NT2/D1 (cell line): ENCODE results near the gene PPIL1.

Experiments used
- DNase-seq: peaks from one replicate; pipeline ENCODE4 v3.0.0-alpha.2; 2011; ENCODE audit warnings: low read depth, low spot score
- H3K27me3 ChIP-seq: 2 replicates; pipeline ENCODE4 v1.6.0; 2011; ENCODE audit warnings: mild to moderate bottlenecking; ENCODE audit not compliant: insufficient read length, insufficient read depth
- H3K36me3 ChIP-seq: 2 replicates; pipeline ENCODE4 v1.6.1; 2011; ENCODE audit warnings: mild to moderate bottlenecking, low read length, mixed read lengths; ENCODE audit not compliant: insufficient read depth, insufficient read length
- H3K4me1 ChIP-seq: 2 replicates; pipeline ENCODE4 v1.5.1; 2011; ENCODE audit not compliant: insufficient read depth, insufficient read length
- H3K4me3 ChIP-seq: 2 replicates; pipeline ENCODE4 v1.5.1; 2011; ENCODE audit warnings: low read depth; ENCODE audit not compliant: insufficient read length
- H3K9ac ChIP-seq: 2 replicates; pipeline ENCODE4 v1.6.0; 2011; ENCODE audit warnings: low read depth; ENCODE audit not compliant: insufficient read length
- H3K9me3 ChIP-seq: 2 replicates; pipeline ENCODE4 v1.5.1; 2011; ENCODE audit warnings: mild to moderate bottlenecking, low read length; ENCODE audit not compliant: insufficient read depth
- SUZ12 ChIP-seq: IDR thresholded peaks from 2 replicates; pipeline ENCODE4 v1.6.1; 2011; ENCODE audit not compliant: insufficient read length, insufficient read depth; ENCODE audit errors: extremely low read depth
- YY1 ChIP-seq: IDR thresholded peaks from 2 replicates; pipeline ENCODE4 v1.6.1; 2011; ENCODE audit not compliant: insufficient read length, insufficient read depth
- ZNF274 ChIP-seq: IDR thresholded peaks from 2 replicates; pipeline ENCODE4 v1.6.1; 2011; ENCODE audit warnings: mild to moderate bottlenecking, low read depth, low read length

Gene PPIL1

DNA sequence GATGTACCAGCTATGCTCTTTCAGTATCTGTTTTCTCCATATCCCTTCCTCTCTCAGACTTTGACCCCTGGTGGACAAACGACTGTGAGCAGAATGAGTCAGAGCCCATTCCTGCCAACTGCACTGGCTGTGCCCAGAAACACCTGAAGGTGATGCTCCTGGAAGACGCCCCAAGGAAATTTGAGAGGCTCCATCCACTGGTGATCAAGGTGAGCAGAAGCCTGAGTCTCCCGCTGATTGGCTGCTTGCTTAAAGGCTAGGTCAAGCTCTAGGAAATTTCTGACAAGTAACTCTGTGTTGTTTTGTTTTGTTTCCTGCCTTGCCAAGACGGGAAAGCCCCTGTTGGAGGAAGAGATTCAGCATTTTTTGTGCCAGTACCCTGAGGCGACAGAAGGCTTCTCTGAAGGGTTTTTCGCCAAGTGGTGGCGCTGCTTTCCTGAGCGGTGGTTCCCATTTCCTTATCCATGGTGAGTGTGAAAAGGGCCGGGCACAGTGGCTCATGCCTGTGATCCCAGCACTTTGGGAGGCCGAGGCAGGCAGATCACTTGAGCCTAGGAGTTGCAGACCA, 39.7 kb upstream of the PPIL1 start:
- Histone ChIP-seq H3K36me3 (peaks cover 2% of the 10 kb centered on the region), H3K4me3 (no peak overlapping the region), H3K9ac (no peak overlapping the region), H3K4me1 (no peaks in the 10 kb centered on the region), H3K27me3 (no peaks in the 10 kb centered on the region), H3K9me3 (no peaks in the 10 kb centered on the region)
- no peak for DNase-seq
- TF ChIP-seq YY1 = no peak
- no peak for TF ChIP-seq ZNF274
- no peak for TF ChIP-seq SUZ12

DNA sequence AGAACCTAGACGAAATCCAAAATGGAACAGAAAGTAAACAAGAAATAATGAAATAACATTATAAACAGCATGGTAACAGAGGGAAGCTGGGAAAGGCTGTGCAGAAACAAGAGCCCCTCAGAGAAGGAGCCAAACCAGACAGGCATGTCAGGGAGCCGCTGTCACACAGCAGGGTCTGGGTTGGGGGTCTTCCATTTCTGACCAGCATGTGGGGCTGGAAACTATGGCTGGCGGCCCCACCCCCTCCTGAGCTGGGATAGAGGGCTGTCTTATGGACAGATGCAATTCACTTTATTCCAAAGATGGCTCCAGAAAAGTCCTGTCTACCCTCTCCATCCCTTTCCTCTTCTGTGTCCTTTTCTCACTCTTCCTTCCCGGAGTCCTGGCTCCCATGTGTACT, 38.5 kb upstream of the PPIL1 start:
- TF ChIP-seq ZNF274 = no peak
- no peak for TF ChIP-seq SUZ12
- no peak for TF ChIP-seq YY1
- Histone ChIP-seq H3K4me3 (no peak overlapping the region), H3K27me3 (no peaks in the 10 kb centered on the region), H3K9ac (no peak overlapping the region), H3K9me3 (no peaks in the 10 kb centered on the region), H3K4me1 (no peaks in the 10 kb centered on the region), H3K36me3 (peaks cover 2% of the 10 kb centered on the region)
- no peak for DNase-seq

DNA sequence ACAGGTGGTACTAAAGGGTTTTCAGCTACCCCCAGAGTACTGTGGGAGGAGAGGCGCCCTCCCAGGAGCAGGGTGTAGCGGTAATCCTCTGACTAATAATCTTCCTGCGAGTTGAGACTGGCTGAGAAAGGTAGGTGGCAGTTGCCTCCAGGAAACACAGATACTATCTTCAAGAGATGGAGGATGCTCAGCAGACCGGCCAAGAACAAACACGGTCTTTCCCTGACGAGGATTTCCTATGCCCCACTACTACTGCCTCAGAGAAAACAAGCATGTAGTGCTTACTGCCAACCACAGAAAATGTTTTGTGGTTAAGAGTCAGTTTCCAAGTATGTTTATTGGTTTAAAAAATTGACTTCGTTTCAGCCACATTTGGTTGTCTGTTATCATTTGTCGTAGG, 38.0 kb upstream of the PPIL1 start:
- no peak overlapping the region for H3K9ac ChIP-seq
- peaks cover 2% of the 10 kb centered on the region for H3K36me3 ChIP-seq
- no peaks in the 10 kb centered on the region for H3K27me3 ChIP-seq
- no peaks in the 10 kb centered on the region for H3K4me1 ChIP-seq
- DNase-seq = no peak
- H3K4me3 ChIP-seq = no peak overlapping the region
- no peaks in the 10 kb centered on the region for H3K9me3 ChIP-seq
- TF ChIP-seq ZNF274 = no peak
- no peak for TF ChIP-seq SUZ12
- no peak for TF ChIP-seq YY1

DNA sequence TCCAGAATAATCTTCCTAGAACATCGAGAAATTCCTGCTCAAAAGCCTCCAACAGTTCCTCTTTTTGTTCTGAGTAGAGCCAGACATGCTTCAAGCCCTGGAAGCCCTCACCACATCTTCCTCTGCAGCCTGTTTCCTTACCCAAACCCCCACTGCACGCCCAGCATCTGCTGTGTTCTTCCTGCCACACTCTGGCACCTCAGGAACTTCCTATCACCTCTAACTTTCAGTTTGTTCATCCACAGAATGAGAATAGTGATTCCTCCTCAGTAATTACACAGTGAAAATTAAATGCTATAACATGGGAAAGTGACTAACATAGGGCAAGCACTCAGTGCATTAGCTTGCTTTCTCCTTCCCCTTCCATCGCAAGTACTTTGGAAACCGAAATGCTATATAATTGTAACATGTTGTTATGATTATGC, 37.4 kb upstream of the PPIL1 start:
- Histone ChIP-seq H3K4me3 (no peak overlapping the region), H3K36me3 (peaks cover under 1% of the 10 kb centered on the region), H3K9ac (no peak overlapping the region), H3K4me1 (no peaks in the 10 kb centered on the region), H3K9me3 (no peaks in the 10 kb centered on the region), H3K27me3 (no peaks in the 10 kb centered on the region)
- TF ChIP-seq ZNF274 (no peak), SUZ12 (no peak), YY1 (no peak)
- DNase-seq = no peak

DNA sequence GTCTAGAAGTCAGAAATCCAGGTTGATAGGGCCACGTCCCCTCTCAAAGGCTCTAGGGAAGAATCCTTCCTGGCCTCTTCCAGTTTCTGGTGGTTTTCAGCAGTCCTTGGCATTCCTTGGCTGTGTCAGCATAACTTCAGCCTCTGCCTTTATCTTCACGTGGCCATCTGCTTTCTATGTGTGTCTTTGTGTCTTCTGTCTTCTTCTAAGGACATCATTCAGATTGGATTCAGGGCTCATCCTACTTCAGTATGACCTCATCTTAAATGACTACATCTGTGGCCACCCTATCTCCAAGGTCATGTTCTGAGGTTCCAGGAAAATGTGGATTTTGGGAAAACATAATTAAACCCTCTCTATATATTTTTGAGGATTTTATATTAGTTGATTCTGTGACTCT, 34.1 kb upstream of the PPIL1 start:
- H3K9me3 ChIP-seq = no peaks in the 10 kb centered on the region
- no peak overlapping the region for H3K9ac ChIP-seq
- no peak for DNase-seq
- TF ChIP-seq SUZ12 = no peak
- TF ChIP-seq YY1 = no peak
- TF ChIP-seq ZNF274 = no peak
- H3K4me3 ChIP-seq = no peak overlapping the region
- H3K4me1 ChIP-seq = no peaks in the 10 kb centered on the region
- H3K36me3 ChIP-seq = no peaks in the 10 kb centered on the region
- no peaks in the 10 kb centered on the region for H3K27me3 ChIP-seq

DNA sequence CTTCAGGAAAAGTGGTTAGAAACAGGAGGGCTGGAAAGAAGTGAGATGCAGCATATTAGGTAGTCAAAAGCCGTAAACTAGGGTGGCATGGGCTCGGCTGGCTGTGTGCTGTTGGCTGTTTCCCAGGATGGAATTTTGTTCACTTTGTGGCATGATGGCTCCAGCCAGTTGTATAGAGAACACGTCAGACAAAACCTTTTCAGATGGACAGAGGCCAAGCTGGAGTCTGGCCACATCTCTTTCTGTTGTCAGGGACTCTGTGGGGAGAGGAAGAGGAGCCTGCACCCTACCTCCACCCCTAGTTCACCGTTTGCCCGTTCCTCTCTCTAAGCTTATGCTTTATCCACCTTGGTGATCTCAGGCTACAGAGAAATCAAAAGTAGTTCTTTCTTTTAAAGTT, 33.2 kb upstream of the PPIL1 start:
- Histone ChIP-seq H3K9ac (no peak overlapping the region), H3K27me3 (no peaks in the 10 kb centered on the region), H3K36me3 (peaks cover 3% of the 10 kb centered on the region), H3K4me3 (no peak overlapping the region), H3K9me3 (no peaks in the 10 kb centered on the region), H3K4me1 (no peaks in the 10 kb centered on the region)
- no peak for DNase-seq
- TF ChIP-seq YY1 = no peak
- TF ChIP-seq ZNF274 = no peak
- no peak for TF ChIP-seq SUZ12

DNA sequence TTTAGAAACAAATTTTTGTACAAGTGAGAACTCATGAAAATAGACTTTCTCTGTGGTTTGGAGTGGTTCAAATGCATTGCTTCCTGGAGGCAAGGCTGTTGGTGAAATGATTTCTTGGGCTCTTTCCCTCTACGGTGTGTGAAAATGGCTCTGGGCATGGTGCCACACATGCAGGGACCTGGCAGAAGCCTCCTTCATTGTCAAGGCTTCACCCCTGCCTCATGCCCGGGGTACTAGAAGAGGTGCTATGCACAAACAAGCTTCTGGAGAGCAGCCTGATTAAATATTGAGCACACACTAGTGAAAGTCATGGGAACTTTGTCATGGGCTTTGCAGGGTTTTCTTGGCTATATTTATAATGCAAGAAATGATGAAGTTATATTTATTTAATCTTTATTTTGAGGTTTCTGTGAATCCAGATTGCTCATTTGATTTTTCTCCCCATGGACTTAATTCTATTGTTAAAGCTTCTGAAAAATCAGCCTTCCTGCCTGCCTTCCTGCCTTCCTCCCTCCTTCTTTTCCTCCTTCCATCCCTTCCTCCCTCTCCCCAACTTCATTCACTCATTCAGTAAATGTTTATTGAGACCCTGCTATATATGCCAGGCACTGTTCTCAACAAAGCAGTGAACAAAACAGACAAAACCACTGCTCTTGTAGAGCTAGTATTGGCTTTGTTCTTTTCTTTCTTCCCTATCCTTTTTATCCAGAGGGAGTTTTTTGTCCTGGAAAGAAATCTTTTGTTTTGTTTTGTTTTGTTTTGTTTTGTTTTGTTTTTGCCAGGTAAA, 32.1 kb upstream of the PPIL1 start:
- Histone ChIP-seq H3K4me3 (no peak overlapping the region), H3K9ac (no peak overlapping the region), H3K4me1 (no peaks in the 10 kb centered on the region), H3K9me3 (no peaks in the 10 kb centered on the region), H3K27me3 (no peaks in the 10 kb centered on the region), H3K36me3 (peaks cover 12% of the 10 kb centered on the region)
- no peak for DNase-seq
- no peak for TF ChIP-seq SUZ12
- TF ChIP-seq YY1 = no peak
- TF ChIP-seq ZNF274 = no peak
